ENCODE results near the gene HMGCL.
A peak's percentile ranks its signal among the peaks of the same experiment; 100 is the strongest.
"Not testable (repeated sequence)": the region's sequence is repeated elsewhere in the genome, so short reads cannot be mapped to it uniquely, and the experiment has no call there.

HMGCL gene

DNA sequence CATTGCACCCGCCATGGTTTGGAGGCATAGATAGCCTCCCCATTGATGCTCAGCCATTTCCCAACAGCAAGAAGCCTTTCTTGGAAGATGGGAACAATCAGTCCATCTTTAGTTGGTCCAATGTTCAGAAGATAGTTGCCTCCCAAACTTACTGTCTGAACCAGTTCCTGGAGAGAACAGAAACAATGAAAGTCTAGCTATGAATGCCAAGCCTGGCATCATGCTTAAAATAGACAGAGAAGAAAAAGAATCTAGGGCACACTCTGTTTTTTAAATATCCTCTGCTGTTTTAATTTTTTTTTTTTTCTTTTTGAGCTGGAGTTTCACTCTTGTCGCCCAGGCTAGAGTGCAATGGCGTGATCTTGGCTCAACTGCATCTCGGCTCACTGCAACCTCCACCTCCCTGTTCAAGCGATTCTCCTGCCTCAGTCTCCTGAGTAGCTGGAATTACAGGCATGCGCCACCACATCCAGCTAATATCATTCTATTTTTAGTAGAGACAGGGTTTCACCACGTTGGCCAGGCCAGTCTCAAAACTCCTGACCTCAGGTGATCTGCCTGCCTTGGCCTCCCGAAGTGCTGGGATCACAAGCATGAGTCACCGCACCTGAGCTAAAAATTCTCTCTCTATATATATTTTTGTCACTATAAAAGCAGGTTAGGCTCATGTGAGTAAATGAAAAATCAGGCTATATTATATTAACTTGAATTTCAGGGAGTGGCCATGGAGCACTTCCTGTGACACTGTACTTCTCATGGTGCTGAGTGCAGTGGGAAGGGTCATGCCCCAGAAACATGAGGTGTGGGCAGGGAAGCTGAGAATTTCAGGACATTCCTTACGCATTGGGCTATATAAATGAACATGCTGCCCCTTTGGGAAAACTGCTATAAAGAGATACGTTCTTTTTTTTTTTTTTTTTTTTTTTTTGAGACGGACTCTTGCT is 23.7 kb upstream of the HMGCL start:
- H3K4me1 ChIP-seq (ENCODE audit: control insufficient read depth, insufficient read depth, low read length), result no peaks in the 10 kb centered on the region
- peaks cover 8% of the 10 kb centered on the region for H3K36me3 ChIP-seq (ENCODE audit: control insufficient read depth, insufficient read depth, low read length)
- no peak overlapping the region for H3K9ac ChIP-seq (ENCODE audit: low read length)
- H3K9me3 ChIP-seq (ENCODE audit: control insufficient read depth, low read length), result no peaks in the 10 kb centered on the region
- H3K27me3 ChIP-seq (ENCODE audit: control insufficient read depth, insufficient read depth, low read length), result no peaks in the 10 kb centered on the region
- no peak overlapping the region for H3K4me3 ChIP-seq (ENCODE audit: low read length)

DNA sequence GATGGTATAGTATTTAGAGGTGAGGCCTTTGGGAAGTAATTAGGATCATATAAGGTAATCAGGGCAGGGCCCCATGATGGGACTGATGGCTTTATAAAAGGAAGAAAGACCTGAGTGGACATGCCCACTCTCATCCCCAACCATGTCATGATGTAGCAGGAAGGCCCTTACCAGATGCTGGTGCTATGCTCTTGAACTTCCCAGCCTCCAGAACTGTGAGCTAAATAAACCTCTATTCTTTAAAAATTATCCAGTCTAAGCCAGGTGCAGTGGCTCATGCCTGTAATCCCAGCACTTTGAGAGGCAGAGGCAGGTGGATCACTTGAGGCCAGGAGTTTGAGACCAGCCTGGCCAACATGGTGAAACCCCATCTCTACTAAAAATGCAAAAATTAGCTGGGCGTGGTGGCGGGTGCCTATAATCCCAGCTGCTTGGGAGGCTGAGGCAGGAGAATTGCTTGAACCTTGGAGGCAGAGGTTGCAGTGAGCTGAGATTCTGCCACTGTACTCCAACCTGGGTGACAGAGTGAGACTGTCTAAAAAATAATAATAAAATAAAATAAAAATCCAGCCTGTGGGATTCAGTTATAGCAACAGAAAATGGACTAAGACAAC is 22.4 kb upstream of the HMGCL start:
- H3K4me3 ChIP-seq (ENCODE audit: low read length); H3K9ac ChIP-seq (ENCODE audit: low read length); H3K36me3 ChIP-seq (ENCODE audit: control insufficient read depth, insufficient read depth, low read length); H3K27me3 ChIP-seq (ENCODE audit: control insufficient read depth, insufficient read depth, low read length); H3K4me1 ChIP-seq (ENCODE audit: control insufficient read depth, insufficient read depth, low read length); H3K9me3 ChIP-seq (ENCODE audit: control insufficient read depth, low read length): not testable (repeated sequence)

DNA sequence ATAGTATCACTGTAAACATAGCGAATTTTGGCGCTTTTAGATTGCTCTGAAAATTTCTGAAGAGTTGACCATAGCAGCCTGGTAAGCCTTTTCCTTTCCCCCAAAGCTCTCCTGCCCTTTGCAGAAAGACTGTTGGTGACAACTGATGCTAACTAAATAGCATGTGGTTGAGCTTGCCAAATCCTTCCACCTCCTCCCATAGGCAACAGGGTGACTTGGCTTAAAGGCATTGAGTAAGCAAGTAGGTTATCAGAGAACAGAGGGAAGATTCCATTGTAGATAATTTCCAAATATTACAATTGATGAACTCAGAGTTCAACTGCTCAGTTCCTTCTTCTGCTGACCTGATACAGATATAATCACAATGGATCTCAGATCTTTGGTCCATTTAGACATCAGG is 19.9 kb upstream of the HMGCL start:
- no peak overlapping the region for H3K9ac ChIP-seq (ENCODE audit: low read length)
- no peaks in the 10 kb centered on the region for H3K9me3 ChIP-seq (ENCODE audit: control insufficient read depth, low read length)
- no peaks in the 10 kb centered on the region for H3K27me3 ChIP-seq (ENCODE audit: control insufficient read depth, insufficient read depth, low read length)
- H3K36me3 ChIP-seq (ENCODE audit: control insufficient read depth, insufficient read depth, low read length), result peaks cover 8% of the 10 kb centered on the region
- no peaks in the 10 kb centered on the region for H3K4me1 ChIP-seq (ENCODE audit: control insufficient read depth, insufficient read depth, low read length)
- no peak overlapping the region for H3K4me3 ChIP-seq (ENCODE audit: low read length)

DNA sequence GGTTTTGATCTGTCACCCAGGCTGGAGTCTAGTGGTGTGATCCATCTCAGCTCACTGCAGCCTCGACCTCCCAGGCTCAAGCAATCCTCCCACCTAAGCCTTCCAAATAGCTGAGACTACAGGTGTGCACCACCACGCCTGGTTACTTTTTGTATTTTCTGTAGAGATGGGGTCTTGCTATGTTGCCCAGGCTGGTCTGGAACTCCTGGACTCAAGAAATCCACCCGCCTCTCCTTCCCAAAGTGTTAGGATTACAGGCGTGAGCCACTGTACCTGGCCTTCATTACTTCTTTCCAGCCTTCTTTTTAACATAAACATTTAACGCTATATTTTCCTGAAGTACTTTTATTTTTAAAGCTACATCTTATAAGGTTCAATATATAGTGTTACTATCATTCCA is 18.4 kb upstream of the HMGCL start:
- Histone ChIP-seq H3K9ac (ENCODE audit: low read length) (no peak overlapping the region), H3K4me3 (ENCODE audit: low read length) (no peak overlapping the region), H3K4me1 (ENCODE audit: control insufficient read depth, insufficient read depth, low read length) (no peaks in the 10 kb centered on the region), H3K9me3 (ENCODE audit: control insufficient read depth, low read length) (no peaks in the 10 kb centered on the region), H3K36me3 (ENCODE audit: control insufficient read depth, insufficient read depth, low read length) (peaks cover 8% of the 10 kb centered on the region), H3K27me3 (ENCODE audit: control insufficient read depth, insufficient read depth, low read length) (no peaks in the 10 kb centered on the region)

DNA sequence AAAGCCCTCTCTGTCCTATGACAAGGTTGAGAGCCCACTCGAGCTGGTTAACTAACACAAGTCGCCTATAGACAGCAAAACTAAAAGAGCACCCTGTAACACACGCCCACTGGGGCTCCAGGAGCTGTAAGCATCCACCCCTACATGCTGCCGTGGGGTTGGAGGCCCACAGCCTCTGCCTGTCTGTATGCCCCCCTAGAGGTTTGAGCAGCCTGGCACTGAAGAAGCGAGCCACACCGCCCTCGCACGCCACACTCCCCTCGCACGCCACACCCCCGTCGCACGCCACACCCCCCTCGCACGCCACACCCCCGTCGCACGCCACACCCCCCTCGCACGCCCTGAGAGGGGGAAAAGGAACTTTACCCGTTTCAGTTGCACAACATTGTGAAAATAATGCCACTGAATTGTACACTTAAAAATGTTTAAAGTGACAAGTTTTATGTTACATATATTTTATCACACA is 13.2 kb upstream of the HMGCL start:
- Histone ChIP-seq H3K4me1 (ENCODE audit: control insufficient read depth, insufficient read depth, low read length) (no peaks in the 10 kb centered on the region), H3K9ac (ENCODE audit: low read length) (no peak overlapping the region), H3K27me3 (ENCODE audit: control insufficient read depth, insufficient read depth, low read length) (no peaks in the 10 kb centered on the region), H3K4me3 (ENCODE audit: low read length) (no peak overlapping the region), H3K9me3 (ENCODE audit: control insufficient read depth, low read length) (no peaks in the 10 kb centered on the region), H3K36me3 (ENCODE audit: control insufficient read depth, insufficient read depth, low read length) (no peaks in the 10 kb centered on the region)

DNA sequence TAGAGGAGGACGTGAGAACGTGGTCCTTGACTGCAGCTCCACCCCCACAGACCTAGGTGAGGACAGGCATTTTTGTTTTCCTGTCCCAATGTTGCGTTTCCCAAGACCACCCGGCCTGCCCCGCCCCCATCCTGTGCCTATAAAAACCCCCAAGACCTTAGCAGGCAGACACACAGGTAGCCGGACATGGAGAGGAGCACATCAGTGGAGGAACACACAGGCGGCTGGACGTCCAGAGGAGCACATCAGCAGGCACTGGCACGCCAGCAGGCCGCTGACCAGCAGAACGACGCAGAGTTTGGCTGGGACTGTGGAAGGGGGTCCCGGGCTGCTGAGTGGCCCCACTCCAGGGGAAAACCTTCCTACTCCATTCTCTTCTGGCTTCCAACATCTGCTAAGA is 12.7 kb upstream of the HMGCL start:
- no peaks in the 10 kb centered on the region for H3K9me3 ChIP-seq (ENCODE audit: control insufficient read depth, low read length)
- no peak overlapping the region for H3K9ac ChIP-seq (ENCODE audit: low read length)
- no peaks in the 10 kb centered on the region for H3K36me3 ChIP-seq (ENCODE audit: control insufficient read depth, insufficient read depth, low read length)
- H3K4me3 ChIP-seq (ENCODE audit: low read length), result no peak overlapping the region
- no peaks in the 10 kb centered on the region for H3K27me3 ChIP-seq (ENCODE audit: control insufficient read depth, insufficient read depth, low read length)
- no peaks in the 10 kb centered on the region for H3K4me1 ChIP-seq (ENCODE audit: control insufficient read depth, insufficient read depth, low read length)

DNA sequence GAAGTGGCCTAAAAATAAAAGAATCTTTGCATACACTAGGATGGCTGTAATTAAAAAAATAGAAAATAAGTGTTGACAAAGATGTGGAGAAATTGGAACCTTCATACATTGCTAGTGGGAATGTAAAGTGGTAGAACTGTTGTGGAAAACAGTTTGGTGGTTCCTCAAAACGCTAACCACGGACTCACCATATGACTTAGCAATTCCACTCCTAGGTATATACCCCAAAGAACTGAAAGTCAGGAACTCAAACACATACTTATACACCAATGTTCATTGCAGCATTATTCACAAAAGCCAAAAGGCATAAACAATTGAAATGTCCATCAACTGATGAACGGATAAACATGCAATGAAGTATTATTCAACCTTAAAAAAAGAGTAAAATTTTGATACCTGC is 10.8 kb upstream of the HMGCL start:
- Histone ChIP-seq H3K9ac (ENCODE audit: low read length) (no peak overlapping the region), H3K36me3 (ENCODE audit: control insufficient read depth, insufficient read depth, low read length) (no peaks in the 10 kb centered on the region), H3K4me1 (ENCODE audit: control insufficient read depth, insufficient read depth, low read length) (no peaks in the 10 kb centered on the region), H3K9me3 (ENCODE audit: control insufficient read depth, low read length) (no peaks in the 10 kb centered on the region), H3K4me3 (ENCODE audit: low read length) (no peak overlapping the region), H3K27me3 (ENCODE audit: control insufficient read depth, insufficient read depth, low read length) (no peaks in the 10 kb centered on the region)

DNA sequence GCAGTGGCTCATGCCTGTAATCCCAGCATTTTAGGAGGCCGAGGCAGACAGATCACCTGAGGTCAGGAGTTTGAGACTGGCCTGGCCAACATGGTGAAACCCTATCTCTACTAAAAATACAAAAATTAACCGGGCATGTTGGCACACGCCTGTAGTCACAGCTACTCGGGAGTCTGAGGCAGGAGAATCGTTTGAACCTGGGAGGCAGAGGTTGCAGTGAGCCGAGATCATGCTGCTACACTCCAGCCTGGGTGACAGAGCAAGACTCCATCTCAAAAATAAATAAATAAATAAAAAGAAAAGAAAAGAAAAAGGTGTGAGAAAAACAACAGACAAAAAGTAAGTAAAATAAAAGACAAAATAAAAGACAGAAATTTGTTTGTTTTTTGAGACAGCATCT is 8.9 kb upstream of the HMGCL start:
- H3K4me1 ChIP-seq (ENCODE audit: control insufficient read depth, insufficient read depth, low read length); H3K36me3 ChIP-seq (ENCODE audit: control insufficient read depth, insufficient read depth, low read length); H3K9ac ChIP-seq (ENCODE audit: low read length); H3K9me3 ChIP-seq (ENCODE audit: control insufficient read depth, low read length); H3K27me3 ChIP-seq (ENCODE audit: control insufficient read depth, insufficient read depth, low read length); H3K4me3 ChIP-seq (ENCODE audit: low read length): not testable (repeated sequence)

DNA sequence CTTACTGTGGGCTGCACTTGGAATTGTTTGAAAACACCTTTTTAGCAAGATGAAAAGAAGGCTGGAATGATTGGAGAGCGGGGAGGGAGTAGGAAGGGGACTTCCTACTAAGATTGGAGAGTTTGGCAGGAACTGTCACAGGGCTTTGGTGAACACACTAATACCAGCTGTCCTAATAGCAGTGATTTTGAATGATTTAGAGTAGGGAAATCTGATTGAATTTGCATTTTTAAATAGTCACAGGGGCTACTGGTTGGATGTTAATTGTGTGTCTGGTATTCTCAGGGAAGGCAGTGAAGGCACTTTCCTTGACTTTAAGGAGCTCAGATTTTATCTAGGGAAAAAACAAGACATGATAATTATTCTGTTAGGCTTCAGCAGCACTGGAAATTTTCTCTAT is 2.5 kb upstream of the HMGCL start:
- H3K9me3 ChIP-seq (ENCODE audit: control insufficient read depth, low read length), result no peaks in the 10 kb centered on the region

DNA sequence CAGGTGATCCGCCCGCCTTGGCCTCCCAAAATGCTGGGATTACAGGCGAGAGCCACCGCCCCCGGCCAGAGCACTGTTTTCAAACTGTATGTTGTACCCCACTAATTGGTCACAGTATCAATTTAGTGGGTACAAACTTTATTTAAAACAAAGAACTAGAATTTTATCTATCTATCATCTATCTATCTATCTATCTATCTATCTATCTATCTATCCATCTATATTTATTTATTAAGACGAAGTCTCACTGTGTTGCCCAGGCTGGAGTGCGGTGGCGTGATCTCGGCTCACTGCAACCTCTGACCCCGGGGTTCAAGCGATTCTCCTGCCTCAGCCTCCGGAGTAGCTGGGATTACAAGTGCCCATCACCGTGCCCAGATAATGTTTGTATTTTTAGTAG is 1.4 kb upstream of the HMGCL start:
- H3K9ac ChIP-seq (ENCODE audit: low read length); H3K4me3 ChIP-seq (ENCODE audit: low read length); H3K9me3 ChIP-seq (ENCODE audit: control insufficient read depth, low read length); H3K36me3 ChIP-seq (ENCODE audit: control insufficient read depth, insufficient read depth, low read length); H3K27me3 ChIP-seq (ENCODE audit: control insufficient read depth, insufficient read depth, low read length): not testable (repeated sequence)
- H3K4me1 ChIP-seq (ENCODE audit: control insufficient read depth, insufficient read depth, low read length), result peaks cover 11% of the 10 kb centered on the region

More for the DNA sequence above, 2.5 kb upstream of the HMGCL start:
- Histone ChIP-seq H3K9ac (ENCODE audit: low read length) (no peak overlapping the region), H3K27me3 (ENCODE audit: control insufficient read depth, insufficient read depth, low read length) (no peaks in the 10 kb centered on the region), H3K4me3 (ENCODE audit: low read length) (no peak overlapping the region), H3K4me1 (ENCODE audit: control insufficient read depth, insufficient read depth, low read length) (peaks cover 11% of the 10 kb centered on the region), H3K36me3 (ENCODE audit: control insufficient read depth, insufficient read depth, low read length) (no peaks in the 10 kb centered on the region)

DNA sequence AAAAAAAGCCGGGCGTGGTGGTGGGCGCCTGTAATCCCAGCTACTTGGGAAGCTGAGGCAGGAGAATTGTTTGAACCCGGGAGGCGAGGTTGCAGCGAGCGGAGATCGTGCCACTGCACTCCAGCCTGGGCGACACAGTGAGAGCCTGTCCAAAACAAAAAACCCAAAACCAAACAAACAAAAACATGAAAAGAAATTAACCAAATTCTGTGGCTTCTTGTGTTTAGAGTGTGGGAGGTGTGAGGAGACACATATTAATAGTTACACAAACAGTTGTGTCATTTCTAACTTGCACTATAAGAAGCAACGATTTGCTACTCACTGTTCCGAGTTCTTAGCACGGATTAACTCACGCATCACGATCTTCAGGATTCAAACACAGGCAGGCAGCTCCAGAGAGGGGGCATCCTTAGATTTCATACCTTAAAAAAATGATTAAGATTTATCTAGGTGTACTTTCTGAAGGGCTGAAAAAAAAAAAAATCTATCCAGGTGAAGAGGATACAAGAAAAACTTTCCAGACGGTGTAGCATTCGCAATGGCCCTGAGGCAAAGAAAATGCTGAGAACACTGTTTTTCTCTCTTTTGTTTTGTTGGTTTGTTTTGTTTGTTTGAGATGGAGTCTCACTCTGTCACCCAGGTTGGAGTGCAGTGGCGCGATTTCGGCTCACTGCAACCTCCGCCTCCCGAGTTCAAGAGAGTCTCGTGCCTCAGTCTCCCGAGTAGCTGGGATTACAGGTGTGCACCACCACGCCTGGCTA is 713 bp upstream of the HMGCL start:
- Histone ChIP-seq H3K27me3 (ENCODE audit: control insufficient read depth, insufficient read depth, low read length) (no peaks in the 10 kb centered on the region), H3K36me3 (ENCODE audit: control insufficient read depth, insufficient read depth, low read length) (no peaks in the 10 kb centered on the region), H3K4me1 (ENCODE audit: control insufficient read depth, insufficient read depth, low read length) (peaks cover 11% of the 10 kb centered on the region), H3K9me3 (ENCODE audit: control insufficient read depth, low read length) (no peaks in the 10 kb centered on the region), H3K9ac (ENCODE audit: low read length) (peak overlapping the region; percentile 100), H3K4me3 (ENCODE audit: low read length) (peak overlapping the region; percentile 99)

DNA sequence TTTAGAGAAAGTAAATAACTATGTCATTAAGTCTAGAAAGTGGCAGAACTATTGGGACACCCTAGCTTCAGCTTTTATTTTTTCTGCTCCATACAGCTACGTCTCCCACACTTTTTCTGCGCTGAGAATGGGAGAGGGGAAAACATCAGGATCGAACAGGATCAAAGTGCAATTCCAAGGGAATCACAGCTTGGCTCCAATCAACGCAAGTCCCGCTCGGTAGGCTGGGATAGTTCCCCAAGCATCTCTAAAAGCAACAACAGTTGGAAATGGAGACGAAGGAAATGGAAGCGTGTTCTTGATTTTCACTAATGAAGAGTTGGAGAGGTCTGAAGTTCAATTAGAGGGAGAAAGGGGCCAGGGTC is 536 bp downstream of the HMGCL start:
- Histone ChIP-seq H3K9me3 (ENCODE audit: control insufficient read depth, low read length) (no peaks in the 10 kb centered on the region), H3K36me3 (ENCODE audit: control insufficient read depth, insufficient read depth, low read length) (no peaks in the 10 kb centered on the region), H3K4me3 (ENCODE audit: low read length) (peak overlapping the region; percentile 99), H3K9ac (ENCODE audit: low read length) (peak overlapping the region; percentile 100), H3K27me3 (ENCODE audit: control insufficient read depth, insufficient read depth, low read length) (no peaks in the 10 kb centered on the region), H3K4me1 (ENCODE audit: control insufficient read depth, insufficient read depth, low read length) (peaks cover 11% of the 10 kb centered on the region)
